SK-N-SH treated with all-trans-retinoic acid at 6 μM for 48 hours (cell line): ENCODE data around the gene MMP21.

Experiments
- ARNTL ChIP-seq: fragments of 450-650 bp; formaldehyde crosslinking; IDR thresholded peaks from 2 replicates; pipeline ENCODE4 v1.5.0; 2020; ENCODE audit warnings: low read depth, mild to moderate bottlenecking, moderate library complexity, borderline replicate concordance
- ESRRG ChIP-seq: fragments of 250-450 bp; sonication (Bioruptor Pico); IDR thresholded peaks from 2 replicates; pipeline ENCODE4 v1.6.1; 2021; ENCODE audit warnings: mild to moderate bottlenecking
- TCF4 ChIP-seq: fragments of 250-450 bp; sonication (Bioruptor Pico); IDR thresholded peaks from 2 replicates; pipeline ENCODE4 v1.8.0; 2021; ENCODE audit warnings: mild to moderate bottlenecking, moderate library complexity, borderline replicate concordance
- TOX ChIP-seq: fragments of 250-450 bp; sonication (Bioruptor Pico); IDR thresholded peaks from 2 replicates; pipeline ENCODE4 v1.8.0; 2021; ENCODE audit warnings: mild to moderate bottlenecking, moderate library complexity, borderline replicate concordance
- ZFP30 ChIP-seq: fragments of 450-650 bp; formaldehyde crosslinking; IDR thresholded peaks from 2 replicates; pipeline ENCODE4 v1.5.0; 2022; ENCODE audit warnings: mild to moderate bottlenecking, moderate library complexity
- TF ChIP-seq, protein P1 (sequence below): fragments of 250-450 bp; sonication (Bioruptor Pico); IDR thresholded peaks from 2 replicates; pipeline ENCODE4 v1.5.1; 2020; ENCODE audit warnings: low read depth, mild to moderate bottlenecking, moderate library complexity
- TF ChIP-seq, protein P2 (sequence below): fragments of 250-450 bp; sonication (Bioruptor Pico); IDR thresholded peaks from 2 replicates; pipeline ENCODE4 v1.8.0; 2020; ENCODE audit warnings: mild to moderate bottlenecking, moderate library complexity, borderline replicate concordance

DNA sequence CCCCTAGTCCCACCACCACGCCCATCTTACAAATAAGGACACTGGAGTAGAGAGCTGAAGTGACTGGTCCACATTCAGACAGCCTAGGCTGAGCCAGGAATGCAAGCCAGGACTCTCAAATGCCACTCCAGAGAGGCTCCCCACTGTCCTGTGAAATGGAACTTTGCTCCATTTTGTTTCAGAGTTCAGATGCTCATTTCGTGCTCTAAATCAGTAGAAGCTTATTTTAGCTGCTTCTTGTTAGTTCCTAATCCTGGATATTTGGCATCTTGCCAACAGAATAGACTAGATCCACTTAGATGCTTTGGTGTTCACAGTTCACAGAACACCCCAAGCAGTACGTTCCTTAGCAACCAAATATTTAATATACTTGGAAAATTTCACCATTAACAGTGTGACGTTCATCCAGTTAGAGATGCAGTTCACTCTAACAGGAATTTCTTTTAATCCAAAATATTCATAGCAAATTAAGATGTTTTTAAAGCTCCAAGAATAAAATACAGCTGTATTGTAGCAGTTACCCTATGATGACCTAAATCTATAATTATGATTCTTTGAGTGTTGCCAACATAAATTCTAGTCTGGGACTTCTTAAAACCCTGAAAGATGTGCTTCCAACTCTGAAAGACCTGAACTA is 7.3 kb downstream of the MMP21 start:
- TF ChIP-seq ZFP30 (CRISPR knock-in tag) (no peak), ESRRG (no peak), TCF4 (CRISPR knock-in tag) (no peak), ARNTL (no peak), TOX (CRISPR knock-in tag) (no peak)
- TF ChIP-seq, protein P1, sequence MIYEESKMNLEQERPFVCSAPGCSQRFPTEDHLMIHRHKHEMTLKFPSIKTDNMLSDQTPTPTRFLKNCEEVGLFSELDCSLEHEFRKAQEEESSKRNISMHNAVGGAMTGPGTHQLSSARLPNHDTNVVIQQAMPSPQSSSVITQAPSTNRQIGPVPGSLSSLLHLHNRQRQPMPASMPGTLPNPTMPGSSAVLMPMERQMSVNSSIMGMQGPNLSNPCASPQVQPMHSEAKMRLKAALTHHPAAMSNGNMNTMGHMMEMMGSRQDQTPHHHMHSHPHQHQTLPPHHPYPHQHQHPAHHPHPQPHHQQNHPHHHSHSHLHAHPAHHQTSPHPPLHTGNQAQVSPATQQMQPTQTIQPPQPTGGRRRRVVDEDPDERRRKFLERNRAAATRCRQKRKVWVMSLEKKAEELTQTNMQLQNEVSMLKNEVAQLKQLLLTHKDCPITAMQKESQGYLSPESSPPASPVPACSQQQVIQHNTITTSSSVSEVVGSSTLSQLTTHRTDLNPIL (CRISPR knock-in tag), result no peak
- TF ChIP-seq, protein P2, sequence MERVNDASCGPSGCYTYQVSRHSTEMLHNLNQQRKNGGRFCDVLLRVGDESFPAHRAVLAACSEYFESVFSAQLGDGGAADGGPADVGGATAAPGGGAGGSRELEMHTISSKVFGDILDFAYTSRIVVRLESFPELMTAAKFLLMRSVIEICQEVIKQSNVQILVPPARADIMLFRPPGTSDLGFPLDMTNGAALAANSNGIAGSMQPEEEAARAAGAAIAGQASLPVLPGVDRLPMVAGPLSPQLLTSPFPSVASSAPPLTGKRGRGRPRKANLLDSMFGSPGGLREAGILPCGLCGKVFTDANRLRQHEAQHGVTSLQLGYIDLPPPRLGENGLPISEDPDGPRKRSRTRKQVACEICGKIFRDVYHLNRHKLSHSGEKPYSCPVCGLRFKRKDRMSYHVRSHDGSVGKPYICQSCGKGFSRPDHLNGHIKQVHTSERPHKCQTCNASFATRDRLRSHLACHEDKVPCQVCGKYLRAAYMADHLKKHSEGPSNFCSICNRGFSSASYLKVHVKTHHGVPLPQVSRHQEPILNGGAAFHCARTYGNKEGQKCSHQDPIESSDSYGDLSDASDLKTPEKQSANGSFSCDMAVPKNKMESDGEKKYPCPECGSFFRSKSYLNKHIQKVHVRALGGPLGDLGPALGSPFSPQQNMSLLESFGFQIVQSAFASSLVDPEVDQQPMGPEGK (CRISPR knock-in tag), result no peak
